DMS53 (cell line): Measurements from ENCODE around the gene HYI.
"Not testable (repeated sequence)": the region's sequence is repeated elsewhere in the genome, so short reads cannot be mapped to it uniquely, and the experiment has no call there.

Experiments
- DNase-seq: peaks from one replicate; lab custom pipeline; 2025; lab: John Stamatoyannopoulos, UW

HYI gene

DNA sequence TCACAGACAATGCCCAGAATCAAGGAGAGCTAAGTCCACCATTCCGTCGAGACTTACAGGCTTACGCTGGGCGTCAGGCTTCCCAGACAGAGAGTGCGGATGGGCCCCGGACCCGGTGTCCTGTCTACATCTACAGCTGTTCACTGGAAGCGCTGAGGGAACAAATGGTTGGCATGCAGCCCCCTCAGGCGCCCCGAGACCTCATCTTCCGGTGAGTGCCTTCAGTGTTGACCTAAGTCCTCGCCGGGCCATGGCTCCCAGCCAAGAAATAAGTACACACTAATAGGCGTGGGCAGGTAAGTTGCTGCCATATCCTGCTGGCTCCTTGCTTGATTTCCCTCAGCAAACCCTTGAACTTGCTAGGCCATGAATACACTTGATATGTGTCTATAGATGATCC, 26.2 kb downstream of the HYI start:
- peak; percentile 80 for DNase-seq

DNA sequence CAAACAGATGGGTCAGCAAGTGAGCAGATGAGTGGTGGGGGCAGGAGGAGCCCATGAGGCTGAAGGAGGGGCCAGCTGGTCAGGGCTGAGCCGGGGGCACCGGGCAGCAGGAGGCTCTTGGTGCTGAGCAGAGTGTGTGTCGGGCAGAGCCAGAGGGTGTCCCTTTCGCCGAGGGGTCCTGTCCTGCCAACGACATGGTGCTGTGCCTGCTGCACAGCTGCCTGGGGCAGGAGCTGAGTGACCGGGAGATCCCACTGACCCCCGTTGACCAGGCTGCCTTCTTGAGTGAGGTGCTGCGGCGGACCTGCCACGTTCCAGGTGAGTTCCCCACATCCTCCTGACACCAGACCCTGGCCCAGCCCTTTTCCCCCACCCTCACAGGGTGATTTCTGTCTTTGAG, 27.5 kb downstream of the HYI start:
- no peak for DNase-seq

DNA sequence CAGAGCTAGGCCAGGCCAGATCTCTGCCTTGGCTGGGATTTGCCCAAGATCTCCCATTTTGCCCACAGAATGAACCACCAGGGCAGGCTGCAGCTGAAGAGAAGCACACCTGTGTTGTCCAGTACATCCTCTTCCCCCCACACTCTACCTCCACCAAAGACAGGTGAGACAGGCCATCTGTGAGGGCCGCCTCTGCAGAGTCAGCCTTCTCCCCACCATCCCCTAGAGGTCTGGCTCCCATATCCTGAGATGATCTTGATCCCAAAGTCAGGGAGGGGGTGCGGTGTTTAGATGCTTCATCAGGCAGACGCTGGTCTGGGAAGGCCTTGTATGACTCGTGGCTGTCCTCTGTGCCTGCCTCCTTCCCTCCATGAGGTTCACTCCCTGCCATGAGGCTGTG, 28.7 kb downstream of the HYI start:
- DNase-seq, result no peak

GRCh38 chr1:43423672-43424550, 29.8 kb downstream of the HYI start:
- no peak for DNase-seq

- no peak for DNase-seq
Observed at GRCh38 chr1:43422995-43423671, 30.6 kb downstream of the HYI start.

- DNase-seq, result no peak
Observed at GRCh38 chr1:43421976-43422750, 31.6 kb downstream of the HYI start.

- no peak for DNase-seq
Observed at GRCh38 chr1:43421396-43421795, 32.3 kb downstream of the HYI start.

- no peak for DNase-seq
Observed at GRCh38 chr1:43420874-43421273, 32.9 kb downstream of the HYI start.

GRCh38 chr1:43419627-43420425, 33.9 kb downstream of the HYI start:
- DNase-seq, result no peak

DNA sequence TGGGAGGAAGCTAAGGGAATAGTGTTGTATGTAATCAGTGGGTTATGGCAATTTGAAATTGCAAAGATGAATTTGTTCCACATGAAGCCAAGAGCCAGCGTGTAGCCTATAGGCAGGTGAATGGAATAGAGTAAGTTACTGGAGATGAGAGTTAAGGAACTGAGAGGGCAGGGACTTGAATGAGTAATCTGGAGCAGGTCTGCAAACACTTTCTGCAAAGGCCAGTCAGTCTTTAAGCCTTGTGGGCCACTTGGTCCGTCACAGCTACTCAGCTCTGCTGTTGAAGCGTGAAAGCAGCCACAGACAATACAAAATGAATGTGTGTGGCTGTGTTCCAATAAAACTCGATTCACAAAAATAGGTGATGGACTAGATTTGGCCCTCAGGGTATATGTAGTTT, 34.9 kb downstream of the HYI start:
- peak; percentile 39 for DNase-seq

DNA sequence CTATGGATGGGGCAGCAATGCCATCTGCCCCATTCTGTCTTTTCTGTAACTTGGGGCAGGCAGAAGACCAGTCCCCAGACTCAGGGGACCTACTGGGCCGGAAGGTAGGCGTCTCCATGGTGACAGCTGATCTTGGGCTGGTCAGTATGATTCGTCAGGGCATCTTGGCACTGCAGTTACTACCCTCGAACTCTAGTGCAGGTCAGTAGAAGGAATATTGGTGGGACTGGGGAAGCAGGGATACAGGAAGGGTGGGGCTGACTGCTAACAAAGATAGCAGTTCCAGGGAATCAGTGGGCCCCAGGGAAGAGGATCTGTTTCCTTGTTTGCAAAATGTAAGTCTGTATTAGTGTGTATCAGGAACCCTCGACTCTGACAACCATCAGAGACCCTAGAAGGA, 37.8 kb downstream of the HYI start:
- DNase-seq, result no peak

DNA sequence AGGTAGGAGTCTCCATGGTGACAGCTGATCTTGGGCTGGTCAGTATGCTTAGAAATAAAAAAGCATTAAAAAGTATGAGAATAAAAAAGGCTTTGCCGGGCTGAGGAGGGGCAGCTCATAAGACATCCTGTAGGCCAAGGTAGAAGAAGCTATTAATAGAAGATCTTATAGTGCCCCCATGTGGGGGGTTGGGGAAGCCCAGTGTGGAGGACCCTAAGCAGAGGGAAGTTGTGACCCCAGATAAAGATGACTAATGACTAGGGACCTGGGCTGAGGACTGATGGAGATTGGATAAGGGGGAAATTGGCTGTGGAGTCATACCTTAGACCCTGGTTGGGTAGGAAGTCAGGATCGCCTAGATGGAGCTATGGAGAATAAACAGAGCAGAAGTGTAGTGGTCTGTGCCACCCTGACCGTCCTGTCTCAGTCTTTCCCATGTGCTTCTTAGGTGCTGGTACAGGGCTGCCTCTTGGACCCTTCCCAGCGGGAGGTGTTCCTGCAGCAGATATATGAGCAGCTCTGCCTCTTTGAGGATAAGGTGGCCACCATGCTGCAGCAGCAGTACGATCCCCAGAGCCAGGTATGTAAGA, 39.0 kb downstream of the HYI start:
- peak; percentile 75 for DNase-seq

DNA sequence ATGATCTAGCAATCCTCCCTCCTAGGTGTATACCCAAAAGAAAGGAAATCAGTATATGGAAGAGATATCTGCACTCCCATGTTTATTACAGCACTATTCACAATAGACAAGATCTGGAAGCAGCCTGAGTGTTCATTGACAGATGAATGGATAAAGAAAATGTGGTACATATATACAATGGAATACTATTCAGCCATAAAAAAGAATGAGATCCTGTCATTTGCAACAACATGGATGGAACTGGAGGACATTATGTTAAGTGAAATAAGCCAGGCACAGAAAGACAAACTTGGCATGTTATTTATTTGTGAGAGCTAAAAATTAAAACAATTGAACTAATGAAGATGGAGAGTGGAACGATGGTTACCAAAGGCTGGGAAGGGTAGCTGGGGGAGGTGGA, 40.3 kb downstream of the HYI start:
- not testable (repeated sequence) for DNase-seq

DNA sequence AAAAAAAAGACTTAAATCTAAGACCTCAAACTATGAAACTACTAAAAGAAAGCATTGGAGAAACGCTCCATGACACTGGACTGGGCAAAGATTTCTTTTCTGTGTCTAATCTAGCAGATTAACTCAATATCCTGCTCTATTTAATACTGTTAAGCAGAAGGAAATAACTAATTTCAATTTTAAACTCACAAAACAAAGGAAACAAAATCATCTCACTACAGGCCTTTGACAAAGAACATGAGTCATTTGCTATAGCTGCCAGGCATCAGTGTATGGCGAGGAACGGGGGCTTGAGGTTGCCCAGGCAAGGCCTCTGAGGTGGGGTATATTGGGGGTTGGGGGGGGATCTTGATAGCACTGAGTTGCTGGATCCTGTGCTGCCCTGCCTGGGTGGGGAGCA, 43.2 kb downstream of the HYI start:
- DNase-seq, result no peak

- DNase-seq, result no peak
Observed at GRCh38 chr1:43405876-43406234, 47.9 kb downstream of the HYI start.

- no peak for DNase-seq
Observed at GRCh38 chr1:43405219-43405875, 48.4 kb downstream of the HYI start.

- DNase-seq, result no peak
Observed at GRCh38 chr1:43404353-43404752, 49.4 kb downstream of the HYI start.

- no peak for DNase-seq
Observed at GRCh38 chr1:43402089-43402865, 51.5 kb downstream of the HYI start.
